KMS-11 (cell line): ENCODE measurements around the gene MRNIP.

Source experiments
- H2AFZ ChIP-seq: fragments of 200-600 bp; sonication (generic); 2 replicates; pipeline ENCODE4 v1.6.1; 2016; ENCODE audit warnings: antibody characterized with exemption, mixed run types, low read depth
- H3K27ac ChIP-seq: fragments of 200-600 bp; sonication (generic); 2 replicates; pipeline ENCODE4 v1.6.1; 2016; ENCODE audit warnings: mild to moderate bottlenecking, mixed run types
- H3K27me3 ChIP-seq: fragments of 200-600 bp; sonication (generic); 2 replicates; pipeline ENCODE4 v1.6.1; 2017; ENCODE audit warnings: mild to moderate bottlenecking, low read depth, mixed run types, moderate library complexity; ENCODE audit not compliant: insufficient read depth
- H3K36me3 ChIP-seq: fragments of 200-600 bp; sonication (generic); 2 replicates; pipeline ENCODE4 v1.6.1; 2017; ENCODE audit warnings: mild to moderate bottlenecking, mixed run types; ENCODE audit not compliant: insufficient read depth
- H3K4me1 ChIP-seq: fragments of 200-600 bp; sonication (generic); 2 replicates; pipeline ENCODE4 v1.6.1; 2016; ENCODE audit warnings: mild to moderate bottlenecking, low read depth, mixed run types; ENCODE audit not compliant: poor library complexity, severe bottlenecking
- H3K4me2 ChIP-seq: fragments of 200-600 bp; sonication (generic); 2 replicates; pipeline ENCODE4 v1.7.0; 2016; ENCODE audit warnings: mild to moderate bottlenecking, mixed run types
- H3K4me3 ChIP-seq: fragments of 200-600 bp; sonication (generic); IDR thresholded peaks from 2 replicates; pipeline ENCODE4 v1.6.1; 2017; ENCODE audit warnings: low read depth, low read length, mixed read lengths; ENCODE audit not compliant: insufficient read depth
- H3K79me2 ChIP-seq: fragments of 200-600 bp; sonication (generic); 2 replicates; pipeline ENCODE4 v1.6.1; 2016; ENCODE audit warnings: low read depth, mixed run types; ENCODE audit not compliant: insufficient read depth
- H3K9ac ChIP-seq: fragments of 200-600 bp; sonication (generic); 2 replicates; pipeline ENCODE4 v1.6.1; 2016; ENCODE audit warnings: mild to moderate bottlenecking, mixed run types
- H4K20me1 ChIP-seq: fragments of 200-600 bp; sonication (generic); 2 replicates; pipeline ENCODE4 v1.6.1; 2016; ENCODE audit warnings: mild to moderate bottlenecking, mixed run types; ENCODE audit not compliant: insufficient read depth
- CTCF ChIP-seq: fragments of 200-600 bp; sonication (generic); conservative IDR thresholded peaks from 2 replicates; pipeline ENCODE4 v1.6.1; 2017; ENCODE audit warnings: low read depth, mild to moderate bottlenecking, antibody characterized with exemption, low read length, moderate library complexity, mixed read lengths

MRNIP gene

DNA sequence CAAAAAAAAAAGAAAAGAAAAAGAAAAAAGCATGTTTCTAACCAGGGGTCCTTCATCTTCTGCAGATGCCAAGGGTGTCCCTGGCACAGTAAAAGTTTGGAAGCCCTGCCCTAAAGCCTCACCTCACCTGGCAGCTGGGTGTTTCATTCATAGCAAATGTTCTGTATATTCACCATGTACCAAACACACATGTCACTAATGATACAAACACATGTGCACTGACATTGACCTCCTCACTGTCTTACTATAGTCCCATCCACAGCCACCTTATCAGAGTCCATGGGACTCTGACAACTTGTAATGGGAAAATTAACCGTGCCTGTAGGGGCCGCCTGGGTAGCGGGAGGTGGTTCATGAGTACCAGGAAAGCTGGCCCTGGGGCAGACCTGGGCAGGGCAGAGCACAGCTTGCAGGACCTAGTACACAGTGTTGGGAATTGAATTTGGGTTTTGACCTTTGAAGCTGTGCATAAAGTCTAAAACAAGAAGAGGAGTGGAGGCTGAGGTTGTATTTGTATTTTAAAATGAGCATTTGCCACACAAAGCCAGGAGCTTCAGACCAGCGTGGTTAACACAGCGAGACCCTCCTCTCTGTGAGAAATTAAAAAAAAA, 45.5 kb downstream of the MRNIP start:
- TF ChIP-seq CTCF: no peak
- H3K9ac ChIP-seq: no peak overlapping the region

GRCh38 chr5:179812135-179812825, 46.3 kb downstream of the MRNIP start:
- no peak overlapping the region for H3K4me2 ChIP-seq
- no peak overlapping the region for H2AFZ ChIP-seq
- no peak overlapping the region for H3K4me3 ChIP-seq
- TF ChIP-seq CTCF: no peak
- H3K27me3 ChIP-seq: no peaks in the 10 kb centered on the region
- no peaks in the 10 kb centered on the region for H4K20me1 ChIP-seq
- H3K36me3 ChIP-seq: no peaks in the 10 kb centered on the region
- no peaks in the 10 kb centered on the region for H3K79me2 ChIP-seq
- peaks cover 4% of the 10 kb centered on the region for H3K4me1 ChIP-seq
- H3K9ac ChIP-seq: no peak overlapping the region
- no peak overlapping the region for H3K27ac ChIP-seq

More for the DNA sequence above, 45.5 kb downstream of the MRNIP start:
- no peaks in the 10 kb centered on the region for H3K27me3 ChIP-seq
- no peaks in the 10 kb centered on the region for H3K79me2 ChIP-seq
- no peaks in the 10 kb centered on the region for H4K20me1 ChIP-seq
- H3K4me2 ChIP-seq: no peak overlapping the region
- no peak overlapping the region for H3K4me3 ChIP-seq
- H3K27ac ChIP-seq: no peak overlapping the region
- H3K4me1 ChIP-seq: peaks cover 11% of the 10 kb centered on the region
- no peaks in the 10 kb centered on the region for H3K36me3 ChIP-seq
- H2AFZ ChIP-seq: no peak overlapping the region

DNA sequence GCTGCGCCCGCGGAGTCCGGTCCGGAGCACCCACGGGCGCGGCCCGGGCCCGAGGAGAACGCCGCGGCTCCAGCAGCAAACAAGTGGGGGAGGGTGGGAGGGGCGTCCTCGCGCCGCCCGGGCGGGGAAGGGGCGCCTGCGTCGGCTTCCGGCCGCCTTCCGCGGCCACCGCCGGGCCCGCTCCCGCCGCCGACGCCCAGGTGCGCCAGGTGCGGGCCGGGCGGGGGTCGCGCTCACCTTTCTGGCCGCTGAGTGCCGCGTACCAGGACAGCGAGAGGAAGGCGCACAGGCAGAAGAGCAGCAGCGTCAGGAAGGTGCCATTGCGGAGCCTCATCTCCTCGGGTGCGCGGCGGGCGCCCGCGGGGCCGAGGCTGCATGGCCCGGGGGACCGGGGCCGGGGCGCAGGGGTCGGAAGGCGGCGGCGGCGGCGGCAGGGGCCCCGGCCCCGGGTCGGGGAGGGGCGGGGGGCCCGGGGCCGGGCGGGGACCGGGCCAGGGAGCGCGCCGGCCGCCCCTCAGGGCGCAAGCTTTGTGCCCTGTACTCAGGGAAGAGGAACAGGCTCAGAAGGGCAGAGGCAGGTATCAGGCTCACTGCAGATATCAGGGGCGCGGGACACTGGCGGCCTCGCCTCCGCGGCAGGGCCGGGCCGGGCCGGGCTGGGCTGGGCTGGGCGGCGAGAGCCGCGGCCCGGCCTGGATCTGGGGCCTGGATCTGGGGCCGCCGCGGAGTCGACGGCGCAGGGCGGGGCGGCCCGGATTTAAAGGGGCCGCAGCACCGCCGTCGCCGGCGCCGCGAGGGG, 52.2 kb downstream of the MRNIP start, which contains the start of gene MGAT4B:
Gene MGAT4B, minus strand, starts transcription at position 617 of the 799 bp plus-strand sequence. Its CDS starts 283 bp downstream, at position 334.
- Histone ChIP-seq H3K79me2 (peaks cover 18% of the 10 kb centered on the region; the same call in 1 of the 2 replicates), H4K20me1 (no peaks in the 10 kb centered on the region), H3K9ac (peak within 1 kb of the TSS; percentile 30; the same call in 1 of the 2 replicates), H3K4me3 (no peak within 1 kb of the TSS), H2AFZ (peak within 1 kb of the TSS; percentile 18; the same call in 1 of the 2 replicates), H3K27me3 (no peaks in the 10 kb centered on the region), H3K4me2 (no peak within 1 kb of the TSS), H3K36me3 (no peaks in the 10 kb centered on the region), H3K4me1 (peaks cover 10% of the 10 kb centered on the region), H3K27ac (no peak within 1 kb of the TSS; the same call in 1 of the 2 replicates)
- TF ChIP-seq CTCF: no peak

DNA sequence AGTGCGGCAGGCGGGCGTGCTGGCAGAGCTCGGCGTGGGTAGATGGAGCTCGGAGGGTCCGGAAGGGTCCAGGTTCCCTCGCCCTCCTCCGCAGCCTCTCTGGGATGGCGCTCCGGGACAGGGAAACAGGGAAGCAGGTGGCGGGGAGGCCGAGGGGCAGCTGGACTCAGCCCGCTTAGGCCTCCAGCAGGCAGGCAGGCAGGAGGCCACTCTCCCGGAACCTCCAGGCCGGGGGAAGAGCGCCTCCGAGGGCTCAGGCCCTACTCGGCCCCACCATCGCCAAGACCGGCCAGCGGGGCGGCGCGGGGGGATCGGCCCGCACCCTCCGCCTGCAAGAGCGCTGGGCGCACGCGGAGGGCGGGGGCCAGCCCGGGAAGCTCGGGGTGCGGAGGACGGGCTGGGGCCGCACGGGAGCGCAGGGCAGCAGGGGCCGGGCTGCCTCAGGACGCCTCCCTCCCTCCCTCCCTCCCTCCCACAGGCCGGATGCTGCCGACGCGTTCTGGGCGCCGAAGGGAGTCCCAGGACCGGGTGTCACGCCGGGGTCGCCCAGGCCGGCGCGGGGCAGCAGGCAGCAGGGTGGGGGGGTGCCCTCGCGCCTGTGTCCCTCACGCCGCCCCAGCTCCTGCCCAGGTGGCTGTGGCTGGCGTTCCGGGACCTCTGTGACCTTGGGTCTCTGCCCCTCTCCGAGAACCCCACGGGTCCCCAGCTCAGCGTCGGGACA, 52.9 kb downstream of the MRNIP start:
- no peak overlapping the region for H3K4me3 ChIP-seq
- no peaks in the 10 kb centered on the region for H3K36me3 ChIP-seq
- no peaks in the 10 kb centered on the region for H4K20me1 ChIP-seq
- peak overlapping the region; percentile 54; the same call in 1 of the 2 replicates for H3K4me2 ChIP-seq
- TF ChIP-seq CTCF: no peak
- peak overlapping the region; percentile 30; the same call in 1 of the 2 replicates for H3K9ac ChIP-seq
- no peak overlapping the region for H3K27ac ChIP-seq
- H3K27me3 ChIP-seq: no peaks in the 10 kb centered on the region
- H3K4me1 ChIP-seq: peaks cover 6% of the 10 kb centered on the region
- H2AFZ ChIP-seq: no peak overlapping the region; the same call in 1 of the 2 replicates
- H3K79me2 ChIP-seq: peaks cover 18% of the 10 kb centered on the region; the same call in 1 of the 2 replicates
